PC-3 (cell line): ENCODE data around the gene LIN28A. TPM values are rescaled to one million over a fixed set of nuclear protein-coding genes. Genes with fewer than 3 reads are reported as not detected.

Experiments
- ATAC-seq: fragments of 200-7000 bp; cut with Tn5 transposase; 2 replicates; pipeline ENCODE4 v1.9.1; 2020; ENCODE audit warnings: mild to moderate bottlenecking, moderate library complexity
- BruUV-seq: library from RNA; stranded (reverse); fragments of 400-500 nt; replicated peaks from 2 replicates; lab custom pipeline; 2021; lab: Mats Ljungman, UMichigan
- CTCF ChIA-PET: fragments of 300-600 bp; sonication (Branson Sonifier 250); formaldehyde crosslinking; loops from one replicate; lab custom pipeline; 2022; ENCODE audit warnings: antibody characterized with exemption; lab: Charles Lee
- POLR2A ChIA-PET: fragments of 300-600 bp; sonication (Branson Sonifier 250); formaldehyde crosslinking; loops from one replicate; lab custom pipeline; 2022; ENCODE audit warnings: antibody characterized with exemption; ENCODE audit not compliant: unreplicated experiment; lab: Charles Lee
- DNase-seq: peaks from one replicate; pipeline ENCODE4 v3.0.0-alpha.2; 2015
- H2AFZ ChIP-seq: fragments of 300-600 bp; sonication (generic); 2 replicates; pipeline ENCODE4 v1.6.0; 2016; ENCODE audit warnings: antibody characterized with exemption, low read length
- H3F3A ChIP-seq: fragments of 300-600 bp; sonication (generic); one replicate; pipeline ENCODE4 v1.6.0; 2017; ENCODE audit warnings: antibody characterized with exemption, low read length, control low read depth, mild to moderate bottlenecking; ENCODE audit not compliant: unreplicated experiment
- H3K27ac ChIP-seq: fragments of 300-600 bp; sonication (generic); 2 replicates; pipeline ENCODE4 v1.5.1; 2016; ENCODE audit warnings: mild to moderate bottlenecking, low read length
- H3K27me3 ChIP-seq: fragments of 300-600 bp; sonication (generic); 2 replicates; pipeline ENCODE4 v1.6.1; 2016; ENCODE audit warnings: low read length, mixed read lengths
- H3K36me3 ChIP-seq: fragments of 300-600 bp; sonication (generic); 2 replicates; pipeline ENCODE4 v1.6.1; 2016; ENCODE audit warnings: low read depth, mixed run types, low read length, mixed read lengths
- H3K4me1 ChIP-seq: fragments of 300-600 bp; sonication (generic); 2 replicates; pipeline ENCODE4 v1.5.1; 2016; ENCODE audit warnings: low read length; ENCODE audit not compliant: insufficient read depth
- H3K4me2 ChIP-seq: fragments of 300-600 bp; sonication (generic); 2 replicates; pipeline ENCODE4 v1.6.0; 2016; ENCODE audit warnings: low read length
- H3K4me3 ChIP-seq: fragments of 300-600 bp; sonication (generic); 2 replicates; pipeline ENCODE4 v1.5.1; 2016; ENCODE audit warnings: mild to moderate bottlenecking, low read length, mixed read lengths
- H3K79me2 ChIP-seq: fragments of 300-600 bp; sonication (generic); 2 replicates; pipeline ENCODE4 v1.6.1; 2017; ENCODE audit warnings: low read length, mixed read lengths
- H3K9ac ChIP-seq: fragments of 300-600 bp; sonication (generic); 2 replicates; pipeline ENCODE4 v1.6.0; 2016; ENCODE audit warnings: mild to moderate bottlenecking, low read length
- H3K9me2 ChIP-seq: fragments of 300-600 bp; sonication (generic); replicated peaks from 2 replicates; pipeline ENCODE4 v1.6.1; 2016; ENCODE audit warnings: mixed run types, low read length, mixed read lengths
- H3K9me3 ChIP-seq: fragments of 300-600 bp; sonication (generic); 2 replicates; pipeline ENCODE4 v1.6.1; 2016; ENCODE audit warnings: low read length, mixed read lengths
- H4K20me1 ChIP-seq: fragments of 300-600 bp; sonication (generic); 2 replicates; pipeline ENCODE4 v1.6.1; 2016; ENCODE audit warnings: low read length, mixed read lengths
- CTCF ChIP-seq: fragments of 300-600 bp; sonication (generic); conservative IDR thresholded peaks from 2 replicates; pipeline ENCODE4 v1.5.1; 2017; ENCODE audit warnings: antibody characterized with exemption, low read depth, mild to moderate bottlenecking, low read length
- EZH2 ChIP-seq: fragments of 300-600 bp; sonication (generic); IDR thresholded peaks from one replicate; pipeline ENCODE4 v1.6.1; 2017; ENCODE audit warnings: antibody characterized with exemption, mild to moderate bottlenecking, low read length; ENCODE audit not compliant: unreplicated experiment
- EZH2phosphoT487 ChIP-seq: fragments of 300-600 bp; sonication (generic); IDR thresholded peaks from 2 replicates; pipeline ENCODE4 v1.6.1; 2018; ENCODE audit warnings: mild to moderate bottlenecking, antibody characterized with exemption, low read length, borderline replicate concordance
- intact Hi-C: fragments of 100-400 bp; cut with micrococcal nuclease; formaldehyde crosslinking; loops from 2 replicates; pipeline ENCODE4 v1.9.0; 2023
- total RNA-seq: library from RNA; depleted of rRNA; stranded (reverse); fragments of >200 nt; gene quantifications from 2 replicates; pipeline ENCODE4 v1.2.3, GENCODE V29; 2014

LIN28A gene
- total RNA-seq, 1 experiment from 2014 or later, result not detected

GRCh38 chr1:26411624-26412074 lies 1.0 kb downstream of the LIN28A start:
- Histone ChIP-seq H3K4me3 (no peak overlapping the region), H3K9ac (no peak overlapping the region), H3K4me2 (no peak overlapping the region), H3K36me3 (no peaks in the 10 kb centered on the region), H3K9me3 (no peaks in the 10 kb centered on the region), H3K9me2 (no peaks in the 10 kb centered on the region), H4K20me1 (no peaks in the 10 kb centered on the region), H3K79me2 (no peaks in the 10 kb centered on the region), H3K27ac (no peak overlapping the region), H2AFZ (no peak overlapping the region), H3K4me1 (no peaks in the 10 kb centered on the region), H3K27me3 (peaks cover 37% of the 10 kb centered on the region), H3F3A (no peaks in the 10 kb centered on the region)
- CTCF ChIA-PET, result no interaction called here
- no TSS peak for BruUV-seq
- intact Hi-C loops, result loop anchor here (10.0 kb wide), 1 partner anchor 307 kb away; no protein-coding TSS in a partner anchor
- DNase-seq (no peak), ATAC-seq (no peak)
- TF ChIP-seq EZH2 (no peak), CTCF (no peak), EZH2phosphoT487 (no peak)
- POLR2A ChIA-PET, result no interaction called here

GRCh38 chr1:26412180-26412840 lies 1.7 kb downstream of the LIN28A start:
- Histone ChIP-seq H3K9me2 (no peaks in the 10 kb centered on the region), H3K9ac (no peak overlapping the region), H3K36me3 (no peaks in the 10 kb centered on the region), H3F3A (no peaks in the 10 kb centered on the region), H3K4me2 (no peak overlapping the region), H3K4me3 (no peak overlapping the region), H3K79me2 (no peaks in the 10 kb centered on the region), H2AFZ (no peak overlapping the region), H4K20me1 (no peaks in the 10 kb centered on the region), H3K27ac (no peak overlapping the region), H3K4me1 (peaks cover under 1% of the 10 kb centered on the region; the same call in 1 of the 2 replicates), H3K27me3 (peaks cover 37% of the 10 kb centered on the region), H3K9me3 (no peaks in the 10 kb centered on the region)
- ChIA-PET CTCF (no interaction called here), POLR2A (no interaction called here)
- DNase-seq, result no peak
- no peak for ATAC-seq
- BruUV-seq, result no TSS peak
- intact Hi-C loops, result loop anchor here (10.0 kb wide), 1 partner anchor 308 kb away; no protein-coding TSS in a partner anchor
- TF ChIP-seq CTCF (no peak), EZH2 (no peak), EZH2phosphoT487 (no peak)

- POLR2A ChIA-PET, result no interaction called here
- CTCF ChIA-PET, result no interaction called here
- no peak for TF ChIP-seq EZH2
- no peak for TF ChIP-seq CTCF
- TF ChIP-seq EZH2phosphoT487, result no peak
- BruUV-seq, result no TSS peak
- intact Hi-C loops, result loop anchor here (10.0 kb wide), 1 partner anchor 308 kb away; no protein-coding TSS in a partner anchor
- Histone ChIP-seq H3K27ac (no peak overlapping the region), H3K27me3 (peaks cover 37% of the 10 kb centered on the region), H3K4me1 (peaks cover 5% of the 10 kb centered on the region), H3K79me2 (no peaks in the 10 kb centered on the region), H2AFZ (no peak overlapping the region), H4K20me1 (no peaks in the 10 kb centered on the region), H3K9ac (no peak overlapping the region), H3K36me3 (no peaks in the 10 kb centered on the region), H3K4me2 (no peak overlapping the region), H3K4me3 (no peak overlapping the region), H3F3A (no peaks in the 10 kb centered on the region), H3K9me3 (no peaks in the 10 kb centered on the region), H3K9me2 (no peaks in the 10 kb centered on the region)
- ATAC-seq (no peak), DNase-seq (no peak)
These were observed 2.4 kb downstream of the LIN28A start for GRCh38 chr1:26413031-26413430.
